ENCODE results near the gene IL16.

Gene IL16

GRCh38 chr15:81258455-81258854, 61.8 kb downstream of the IL16 start:
- ChIA-PET POLR2A (no interaction called here), CTCF (interaction anchor here (1.0 to 24.6 kb wide), 8 partner anchors 9 to 152 kb away, joined by 3 to 1118 read pairs (median 12); no protein-coding TSS in a partner anchor)
- no peak for DNase-seq (ENCODE audit: low read depth, low spot score)
- no peak overlapping the region for H3K4me3 ChIP-seq (ENCODE audit: low read depth, low read length)
- TF ChIP-seq CTCF (IDR thresholded peaks at IDR 0.05; ENCODE audit: insufficient read depth, low read length, missing control alignments): no peak

- no peak for DNase-seq (ENCODE audit: low read depth, low spot score)
- no peak overlapping the region for H3K4me3 ChIP-seq (ENCODE audit: low read depth, low read length)
- ChIA-PET POLR2A (no interaction called here), CTCF (interaction anchor here (1.3 to 24.6 kb wide), 10 partner anchors 8 to 283 kb away, joined by 3 to 1118 read pairs (median 12); no protein-coding TSS in a partner anchor)
- no peak for TF ChIP-seq CTCF (IDR thresholded peaks at IDR 0.05; ENCODE audit: insufficient read depth, low read length, missing control alignments)
These were observed 63.1 kb downstream of the IL16 start for GRCh38 chr15:81259760-81260298.

- TF ChIP-seq CTCF (IDR thresholded peaks at IDR 0.05; ENCODE audit: insufficient read depth, low read length, missing control alignments): no peak
- DNase-seq (ENCODE audit: low read depth, low spot score): no peak
- ChIA-PET POLR2A (no interaction called here), CTCF (interaction anchor here (1.0 to 24.6 kb wide), 7 partner anchors 6 to 284 kb away, joined by 3 to 1118 read pairs (median 15); no protein-coding TSS in a partner anchor)
- no peak overlapping the region for H3K4me3 ChIP-seq (ENCODE audit: low read depth, low read length)
These were observed 64.6 kb downstream of the IL16 start for GRCh38 chr15:81261172-81261811.

GRCh38 chr15:81263477-81263876, 66.8 kb downstream of the IL16 start:
- H3K4me3 ChIP-seq (ENCODE audit: low read depth, low read length): no peak overlapping the region
- CTCF ChIA-PET: interaction anchor here (0.9 to 24.6 kb wide), 9 partner anchors 11 to 286 kb away, joined by 3 to 1118 read pairs (median 4); no protein-coding TSS in a partner anchor
- no peak for DNase-seq (ENCODE audit: low read depth, low spot score)
- POLR2A ChIA-PET: no interaction called here
- TF ChIP-seq CTCF (IDR thresholded peaks at IDR 0.05; ENCODE audit: insufficient read depth, low read length, missing control alignments): no peak

- CTCF ChIA-PET: interaction anchor here (1.0 to 24.6 kb wide), 15 partner anchors 12 to 288 kb away, joined by 3 to 1118 read pairs (median 48); no protein-coding TSS in a partner anchor
- TF ChIP-seq CTCF (IDR thresholded peaks at IDR 0.05; ENCODE audit: insufficient read depth, low read length, missing control alignments): no peak
- DNase-seq (ENCODE audit: low read depth, low spot score): no peak
- H3K4me3 ChIP-seq (ENCODE audit: low read depth, low read length): no peak overlapping the region
- POLR2A ChIA-PET: no interaction called here
These were observed 67.6 kb downstream of the IL16 start for GRCh38 chr15:81264072-81264857.

Data from AG04449 (cell line).